GM10847 (cell line): Measurements from ENCODE around the gene PCBP2.
A peak's percentile ranks its signal among the peaks of the same experiment; 100 is the strongest.

Source experiments
- POLR2A ChIP-seq: IDR thresholded peaks from 2 replicates; pipeline ENCODE4 v1.6.1; 2011; ENCODE audit not compliant: insufficient read length; ENCODE audit errors: extremely low read depth

PCBP2 gene

DNA sequence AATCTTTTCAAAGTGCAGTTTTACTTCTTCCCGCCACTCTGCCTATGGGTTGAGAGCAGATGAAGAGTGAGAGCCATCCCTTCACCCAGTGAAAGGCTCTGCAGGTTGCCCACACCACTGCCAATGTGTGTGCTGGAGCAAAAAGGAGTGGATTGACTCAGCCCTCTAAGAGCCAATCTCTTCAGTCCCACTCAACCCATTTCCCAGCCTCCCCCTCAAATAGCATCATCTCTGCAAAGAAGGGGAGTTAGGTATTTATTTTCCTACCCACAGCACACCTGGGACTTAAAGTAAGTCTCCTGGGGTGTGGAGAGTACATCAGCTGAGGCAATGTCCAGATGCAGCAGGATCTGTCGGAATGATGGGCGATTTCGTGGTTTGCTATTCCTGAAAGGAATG is 32.1 kb downstream of the PCBP2 start:
- TF ChIP-seq POLR2A, result no peak

DNA sequence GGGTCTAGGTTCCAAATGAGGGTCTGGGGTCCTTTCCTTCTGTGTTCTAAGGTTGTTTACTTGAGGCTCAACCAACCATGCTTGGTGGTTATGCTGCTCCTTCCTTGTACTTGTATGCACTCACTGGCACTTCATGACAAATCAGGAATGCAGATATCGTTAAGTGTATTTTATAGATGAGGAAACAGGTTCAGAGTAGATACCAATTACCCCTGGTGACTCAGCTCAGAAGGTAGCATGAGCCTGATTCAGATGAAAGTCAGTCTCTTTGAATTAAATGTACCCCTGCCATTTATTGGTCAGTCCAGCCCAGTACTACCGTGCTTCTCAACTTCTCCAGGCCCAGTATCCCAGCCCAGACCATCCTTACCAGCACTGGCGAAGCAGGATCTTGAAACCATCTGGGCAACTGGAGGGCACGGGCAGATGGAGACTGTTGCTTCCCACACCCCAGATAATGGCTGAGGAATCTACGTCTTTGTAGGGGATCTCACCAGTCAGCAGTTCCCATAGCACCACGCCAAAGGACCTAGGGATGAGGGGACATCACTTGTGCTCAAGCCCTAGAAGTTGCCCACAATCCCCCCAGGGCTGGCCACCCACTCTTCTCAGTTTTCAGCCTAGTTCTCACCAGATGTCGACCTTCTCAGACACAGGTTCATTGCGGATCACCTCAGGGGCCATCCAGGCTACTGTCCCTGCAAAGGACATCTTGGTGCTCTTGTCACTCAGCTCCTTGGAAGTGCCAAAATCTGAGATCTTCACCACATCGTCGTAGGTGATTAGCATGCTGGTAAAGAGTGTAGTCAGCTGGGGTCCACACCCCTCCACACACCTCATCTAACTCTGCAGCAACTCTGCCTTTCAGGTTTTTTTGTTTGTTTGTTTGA is 33.0 kb downstream of the PCBP2 start:
- no peak for TF ChIP-seq POLR2A

DNA sequence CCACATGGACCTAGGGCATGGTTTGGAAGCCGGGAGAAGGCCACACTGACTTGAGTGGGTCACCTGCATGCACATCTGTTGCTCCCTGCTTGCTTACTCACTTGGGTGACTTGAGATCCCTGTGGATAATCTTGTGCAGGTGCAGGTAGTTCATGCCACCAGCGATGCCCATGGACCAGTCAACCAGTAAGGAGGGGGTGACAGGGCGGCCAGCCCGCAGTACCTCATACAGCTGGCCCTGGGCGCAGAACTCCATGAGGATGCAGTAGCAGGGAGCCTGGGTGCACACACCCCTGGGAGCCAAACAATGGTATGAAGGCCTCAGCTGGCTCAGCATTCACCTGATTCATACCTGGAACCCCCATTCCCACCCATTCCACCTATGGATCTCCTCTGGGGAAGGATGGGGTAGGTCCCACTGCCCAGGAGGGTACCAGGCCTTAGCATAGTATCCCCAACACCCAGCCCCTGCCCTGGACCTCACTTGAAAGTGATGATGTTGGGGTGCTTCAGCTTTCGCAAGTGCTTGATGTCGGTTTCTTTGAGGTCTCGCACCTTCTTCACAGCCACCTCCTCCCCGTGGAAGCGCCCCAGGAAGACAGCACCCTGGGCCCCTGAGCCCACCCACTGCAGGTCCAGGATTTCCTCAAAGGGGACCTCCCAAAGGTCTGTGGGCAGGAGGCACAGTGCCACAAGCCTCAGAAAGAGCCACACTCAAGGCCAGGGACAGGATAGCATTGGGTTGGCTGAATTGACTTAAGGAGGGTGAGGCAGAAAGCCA is 34.2 kb downstream of the PCBP2 start:
- TF ChIP-seq POLR2A, result no peak

DNA sequence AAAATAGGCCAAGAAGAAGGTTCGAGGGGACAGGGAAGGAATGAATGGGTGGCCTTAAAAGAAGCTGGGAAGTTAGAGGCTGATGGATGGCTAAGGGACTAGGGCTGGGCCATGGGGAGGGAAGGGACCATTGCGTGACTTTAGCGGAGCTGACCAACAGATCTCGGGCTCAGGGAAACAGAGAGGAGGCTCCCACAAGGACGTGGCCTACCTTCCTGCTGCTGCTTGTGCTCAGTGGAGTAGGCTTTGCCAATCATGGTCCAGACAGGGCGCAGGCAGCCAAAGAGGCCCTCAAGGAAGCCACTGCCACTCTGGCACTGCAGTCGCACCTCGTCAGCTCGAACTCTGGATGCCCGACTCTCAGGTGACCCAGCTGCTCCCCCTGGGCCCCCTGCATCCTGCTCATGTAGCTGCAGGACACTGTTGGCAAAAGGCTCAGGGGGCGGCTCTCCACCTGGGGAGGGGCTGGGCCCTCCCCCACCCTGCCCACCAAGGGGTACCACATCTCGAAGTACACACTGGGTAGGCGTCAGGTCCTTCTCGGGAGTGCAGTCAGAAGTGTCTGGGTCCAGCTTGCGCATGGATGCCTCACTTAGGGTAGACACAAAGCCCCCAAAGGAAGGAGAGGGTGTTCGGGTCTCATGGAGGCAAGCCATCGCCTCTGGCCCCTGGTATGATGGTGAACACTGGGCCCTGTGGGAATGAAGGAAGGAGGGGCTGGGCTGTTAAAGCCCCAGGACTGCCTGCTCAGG is 35.0 kb downstream of the PCBP2 start:
- TF ChIP-seq POLR2A, result no peak

DNA sequence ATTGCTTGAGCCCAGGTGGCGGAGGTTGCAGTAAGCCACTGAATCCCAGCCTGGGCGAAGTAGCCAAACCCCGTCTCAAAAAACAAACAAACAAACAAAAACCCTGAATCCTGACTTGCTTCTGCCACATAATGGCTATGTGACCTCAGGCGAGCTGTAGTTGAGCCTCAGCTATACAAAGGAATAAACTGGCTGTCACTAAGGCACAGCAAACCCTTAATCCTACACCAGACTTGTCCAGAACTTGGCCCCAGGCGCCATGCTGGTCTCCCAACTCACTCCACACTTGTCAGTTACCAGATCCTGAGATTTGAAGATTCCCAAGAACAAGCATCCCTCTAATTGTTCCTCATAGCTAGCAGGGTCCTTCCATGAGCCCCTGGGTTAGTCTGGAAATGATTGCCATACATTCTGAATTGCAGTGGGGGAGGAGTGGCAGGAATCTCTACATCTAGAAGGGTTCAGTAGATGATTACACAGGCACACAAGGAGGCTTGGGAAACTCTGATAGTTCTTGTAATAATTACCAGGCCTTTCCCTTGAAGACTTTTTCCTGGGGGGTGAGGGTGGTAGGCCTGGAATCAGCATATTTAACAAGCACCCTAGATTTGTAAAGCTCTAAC is 37.5 kb downstream of the PCBP2 start:
- TF ChIP-seq POLR2A, result no peak

DNA sequence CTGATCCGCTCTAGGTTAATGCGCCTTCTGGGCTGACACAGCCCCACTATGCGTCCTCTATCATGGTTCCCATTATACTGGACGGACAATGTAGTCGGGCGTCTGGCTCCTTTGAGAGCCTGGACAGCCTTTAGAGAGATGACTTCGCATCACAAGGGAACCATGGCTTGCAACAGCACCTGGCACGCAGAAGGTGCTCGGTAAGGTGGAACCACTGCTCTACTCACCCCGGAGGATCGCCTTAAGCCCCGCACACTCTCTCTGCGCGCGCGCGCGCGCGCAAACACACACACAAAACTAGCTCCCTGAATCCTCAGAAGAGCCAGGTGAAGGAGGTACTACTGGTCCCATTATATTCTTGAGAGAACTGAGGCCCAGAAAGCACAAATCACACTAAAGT is 40.3 kb downstream of the PCBP2 start:
- TF ChIP-seq POLR2A, result no peak

DNA sequence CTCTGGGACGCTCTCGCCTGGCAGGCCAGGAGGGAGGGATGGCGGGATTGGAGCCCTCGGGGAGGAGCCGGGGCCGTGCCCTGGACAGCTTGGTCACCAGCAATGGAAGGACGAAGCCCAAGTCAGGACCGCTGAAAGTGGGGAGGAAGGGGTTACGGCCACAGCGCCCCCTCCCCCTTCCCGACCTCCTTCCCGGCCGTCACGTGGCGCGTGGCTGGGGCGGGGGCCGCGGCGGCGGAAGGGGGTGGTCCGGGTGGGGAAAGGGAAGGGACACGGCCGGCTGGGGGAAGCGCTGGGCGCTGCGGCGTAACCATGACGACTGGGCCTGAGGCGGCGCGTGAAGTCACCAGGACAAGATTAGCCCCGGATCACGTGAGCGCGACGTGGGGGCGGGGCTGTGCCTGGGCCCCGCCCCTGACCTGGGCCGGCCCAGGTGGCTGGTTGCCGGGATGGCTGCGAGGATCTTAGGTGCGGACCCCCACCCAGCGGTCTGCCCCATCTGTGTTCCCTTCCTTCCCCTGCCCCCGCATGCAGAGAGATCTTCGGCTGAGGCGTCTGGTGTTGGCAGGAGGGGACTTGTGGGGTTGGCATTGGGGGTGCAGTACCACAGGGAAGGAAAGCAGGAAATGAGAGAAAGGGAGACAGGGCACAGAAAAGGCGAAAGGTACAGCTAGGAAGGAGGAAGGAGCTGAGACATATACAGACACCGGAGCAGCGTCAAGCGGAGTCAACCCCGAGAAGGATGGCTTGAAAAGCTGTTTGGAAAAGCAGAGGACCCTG is 41.1 kb downstream of the PCBP2 start:
- peak; percentile 79 for TF ChIP-seq POLR2A

DNA sequence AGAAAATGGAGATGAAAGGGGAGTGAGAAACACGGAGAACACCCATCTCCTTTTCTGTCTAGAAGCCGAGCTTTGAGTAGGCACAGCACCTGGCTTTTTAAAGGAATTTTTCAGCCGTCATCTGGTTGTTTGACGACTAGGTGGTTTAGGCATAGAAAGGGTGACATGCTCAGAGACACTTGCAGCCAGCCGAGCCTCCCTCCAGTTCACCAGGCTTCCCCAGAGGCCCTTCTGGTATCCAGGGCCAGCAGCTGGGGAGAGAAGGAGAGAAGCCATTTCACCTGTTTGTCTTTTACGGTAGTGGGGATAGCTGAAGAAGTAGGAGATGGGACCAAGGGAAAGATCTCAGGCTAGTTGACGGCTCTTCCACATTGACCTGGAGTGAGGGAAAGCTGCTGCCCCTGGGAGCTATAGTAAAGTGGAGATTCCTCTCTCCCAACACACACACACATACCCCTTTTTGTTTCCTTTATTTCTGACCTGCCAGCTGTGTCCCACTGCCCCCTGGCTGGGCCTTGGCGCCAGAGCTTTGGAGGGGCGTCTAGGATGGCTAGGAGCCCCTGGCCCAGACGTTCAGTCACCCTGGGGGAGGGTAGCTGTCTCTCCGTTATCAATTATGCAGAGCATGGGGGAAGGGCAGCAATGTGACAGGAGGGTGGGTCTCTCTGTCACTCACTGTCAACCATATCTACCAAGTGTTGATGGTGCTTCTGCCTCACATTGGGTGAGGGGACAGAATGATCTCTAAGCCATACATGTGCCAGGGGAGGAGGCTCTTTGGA is 41.9 kb downstream of the PCBP2 start:
- no peak for TF ChIP-seq POLR2A

DNA sequence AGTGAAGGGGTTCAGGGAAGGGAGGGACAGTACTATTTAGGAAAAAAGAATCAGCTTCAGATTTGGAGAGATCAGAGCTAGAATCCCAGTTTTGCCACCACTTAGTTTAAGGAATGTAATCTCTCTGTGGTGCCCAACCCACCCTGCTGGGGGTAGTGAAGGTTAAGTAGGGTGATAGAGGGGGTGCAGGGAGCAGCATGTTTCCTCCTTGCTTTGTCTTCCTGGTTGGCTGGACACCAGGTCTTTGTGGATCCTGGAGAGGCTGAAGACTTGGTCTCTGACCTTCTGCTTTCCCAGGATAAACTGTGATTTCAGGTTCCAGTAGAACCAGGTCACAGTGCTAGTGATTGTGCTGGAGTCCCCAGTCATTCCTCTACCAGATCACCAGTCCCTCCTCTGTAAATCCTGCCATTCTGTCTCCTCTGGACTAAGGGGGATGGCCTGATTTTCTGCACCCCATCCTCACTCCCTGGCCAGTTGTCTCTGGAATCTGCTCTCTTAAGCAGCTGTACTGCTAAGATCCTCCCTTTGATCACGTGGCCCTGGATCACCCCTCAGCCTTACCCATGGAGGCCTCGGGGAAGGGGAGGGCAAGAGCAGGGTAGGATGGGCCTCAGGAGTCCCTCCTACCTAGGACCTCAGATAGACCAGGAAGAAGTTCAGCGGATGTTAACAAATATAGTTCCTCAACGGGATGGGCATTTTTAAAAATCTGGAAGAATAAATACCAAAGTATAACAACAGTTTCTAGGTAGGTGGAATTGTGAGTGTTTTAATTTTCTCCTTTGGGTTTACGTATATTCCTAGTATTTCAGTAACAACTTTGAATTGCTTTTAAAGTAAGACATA is 44.2 kb downstream of the PCBP2 start:
- TF ChIP-seq POLR2A, result no peak

DNA sequence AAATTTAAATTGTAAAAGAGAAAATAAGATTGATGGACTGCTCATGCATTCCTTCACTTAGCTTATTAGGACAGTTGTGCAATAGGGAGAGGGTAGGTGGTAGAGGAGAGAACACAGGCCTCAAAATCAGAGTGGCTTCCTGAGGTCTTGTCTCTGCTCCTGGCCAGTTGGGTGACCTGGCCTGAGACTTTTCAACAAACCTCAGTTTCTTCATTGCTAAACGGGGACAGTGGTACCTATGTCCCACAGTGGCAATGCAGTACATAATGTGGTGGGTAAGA is 44.8 kb downstream of the PCBP2 start:
- no peak for TF ChIP-seq POLR2A

DNA sequence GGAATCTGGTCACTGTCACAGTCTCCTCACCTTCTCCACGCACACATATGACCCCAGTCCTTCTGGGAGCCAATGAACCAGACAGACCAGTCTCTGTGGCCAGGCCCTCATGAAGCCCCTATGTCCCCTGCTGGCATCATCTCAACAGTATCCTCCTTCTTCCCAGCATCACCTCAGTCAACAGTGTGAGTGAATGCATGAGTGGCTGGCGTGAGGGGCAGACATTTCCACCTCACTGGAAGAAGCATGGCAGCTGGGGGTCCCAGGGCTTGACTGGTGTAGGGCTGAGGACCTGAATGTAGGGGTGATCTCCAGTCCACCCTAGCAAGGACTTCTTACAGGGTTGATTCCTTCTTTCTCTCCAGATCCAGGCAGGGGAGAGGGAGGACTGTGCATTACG is 45.6 kb downstream of the PCBP2 start:
- TF ChIP-seq POLR2A, result no peak

DNA sequence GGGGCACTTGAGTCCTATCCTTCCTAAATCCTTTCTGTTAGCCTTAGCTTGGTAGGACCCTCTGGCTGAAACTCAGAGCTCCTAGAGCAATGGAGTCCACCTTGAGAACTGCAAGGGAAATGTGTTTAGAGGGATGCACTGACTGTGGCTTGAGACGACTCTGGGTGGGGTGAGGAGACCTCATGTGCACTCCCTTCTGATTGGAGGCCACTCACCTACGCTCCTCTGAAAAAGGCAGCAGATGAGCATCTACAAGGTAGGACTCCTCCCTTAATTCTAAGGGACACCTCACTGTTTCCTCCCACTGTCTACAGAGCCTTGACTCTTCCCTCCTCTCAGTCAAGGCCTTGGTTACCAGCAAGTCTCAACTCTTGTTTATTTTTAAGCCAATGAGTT is 46.3 kb downstream of the PCBP2 start:
- TF ChIP-seq POLR2A, result no peak
